SU-DHL-6 (cell line): ENCODE data around the gene RAMACL.

Source experiments
- H2AFZ ChIP-seq: fragments of 200-600 bp; sonication (generic); 2 replicates; pipeline ENCODE4 v1.6.1; 2014; ENCODE audit warnings: low read depth, mild to moderate bottlenecking, moderate library complexity, mixed read lengths, antibody characterized with exemption, low read length; ENCODE audit not compliant: severe bottlenecking
- H3F3A ChIP-seq: fragments of 200-600 bp; shearing (Covaris generic); 2 replicates; pipeline ENCODE4 v1.6.0; 2016; ENCODE audit warnings: antibody characterized with exemption, mild to moderate bottlenecking; ENCODE audit not compliant: insufficient read depth
- H3K27ac ChIP-seq: fragments of 200-600 bp; sonication (generic); 2 replicates; pipeline ENCODE4 v1.5.1; 2016; ENCODE audit warnings: low read depth, mild to moderate bottlenecking, low read length, moderate library complexity, mixed read lengths
- H3K27me3 ChIP-seq: fragments of 200-600 bp; sonication (generic), shearing (Covaris generic); 2 replicates; pipeline ENCODE4 v1.6.0; 2014; ENCODE audit warnings: mild to moderate bottlenecking, low read length
- H3K36me3 ChIP-seq: fragments of 200-600 bp; sonication (generic); 2 replicates; pipeline ENCODE4 v1.6.1; 2014; ENCODE audit warnings: mild to moderate bottlenecking, low read length, mixed read lengths
- H3K4me2 ChIP-seq: fragments of 300-600, 200-600 bp; shearing (Covaris generic), sonication (generic); 2 replicates; pipeline ENCODE4 v1.6.0; 2014; ENCODE audit warnings: low read length, low read depth, mild to moderate bottlenecking; ENCODE audit not compliant: poor library complexity, severe bottlenecking
- H3K4me3 ChIP-seq: fragments of 200-600 bp; sonication (generic); 2 replicates; pipeline ENCODE4 v1.5.1; 2014; ENCODE audit warnings: antibody characterized with exemption, low read length, mild to moderate bottlenecking, mixed read lengths; ENCODE audit not compliant: insufficient read depth, poor library complexity, severe bottlenecking
- H3K79me2 ChIP-seq: fragments of 200-600 bp; sonication (generic); 2 replicates; pipeline ENCODE4 v1.6.1; 2014; ENCODE audit warnings: mild to moderate bottlenecking, low read length, moderate library complexity; ENCODE audit not compliant: insufficient read depth
- H3K9ac ChIP-seq: fragments of 200-600 bp; sonication (generic); 2 replicates; pipeline ENCODE4 v1.7.0; 2014; ENCODE audit warnings: mild to moderate bottlenecking, low read length
- H3K9me2 ChIP-seq: fragments of 200-600 bp; sonication (generic); replicated peaks from 2 replicates; pipeline ENCODE4 v1.6.1; 2014; ENCODE audit warnings: low read length; ENCODE audit not compliant: insufficient read depth
- H3K9me3 ChIP-seq: fragments of 200-600 bp; sonication (generic); 2 replicates; pipeline ENCODE4 v1.6.1; 2014; ENCODE audit warnings: low read length, mixed read lengths; ENCODE audit not compliant: insufficient read depth
- H4K20me1 ChIP-seq: fragments of 200-600 bp; sonication (generic); 2 replicates; pipeline ENCODE4 v1.6.1; 2014; ENCODE audit warnings: low read depth, mild to moderate bottlenecking, antibody characterized with exemption, low read length, moderate library complexity, mixed read lengths
- EZH2phosphoT487 ChIP-seq: fragments of 200-600 bp; sonication (generic), shearing (Covaris generic); conservative IDR thresholded peaks from 2 replicates; pipeline ENCODE4 v1.6.1; 2018; ENCODE audit warnings: mild to moderate bottlenecking, antibody characterized with exemption, low read length, moderate library complexity, mixed read lengths
- TF ChIP-seq, protein P1 (sequence below): fragments of 200-600 bp; sonication (generic); IDR thresholded peaks from one replicate; pipeline ENCODE4 v1.5.1; 2017; ENCODE audit warnings: antibody characterized with exemption, mild to moderate bottlenecking, low read length, moderate library complexity; ENCODE audit not compliant: insufficient read depth, poor library complexity, severe bottlenecking

Gene RAMACL

GRCh38 chr6:166556863-166557322, 29.6 kb downstream of the RAMACL start:
- no peaks in the 10 kb centered on the region for H3K36me3 ChIP-seq
- H2AFZ ChIP-seq, result no peak overlapping the region
- H4K20me1 ChIP-seq, result no peaks in the 10 kb centered on the region
- no peaks in the 10 kb centered on the region for H3K9me2 ChIP-seq
- H3F3A ChIP-seq, result no peaks in the 10 kb centered on the region
- H3K4me2 ChIP-seq, result no peak overlapping the region
- H3K9me3 ChIP-seq, result no peaks in the 10 kb centered on the region
- H3K27ac ChIP-seq, result no peak overlapping the region
- H3K4me3 ChIP-seq, result no peak overlapping the region
- no peaks in the 10 kb centered on the region for H3K27me3 ChIP-seq
- TF ChIP-seq, protein P1, sequence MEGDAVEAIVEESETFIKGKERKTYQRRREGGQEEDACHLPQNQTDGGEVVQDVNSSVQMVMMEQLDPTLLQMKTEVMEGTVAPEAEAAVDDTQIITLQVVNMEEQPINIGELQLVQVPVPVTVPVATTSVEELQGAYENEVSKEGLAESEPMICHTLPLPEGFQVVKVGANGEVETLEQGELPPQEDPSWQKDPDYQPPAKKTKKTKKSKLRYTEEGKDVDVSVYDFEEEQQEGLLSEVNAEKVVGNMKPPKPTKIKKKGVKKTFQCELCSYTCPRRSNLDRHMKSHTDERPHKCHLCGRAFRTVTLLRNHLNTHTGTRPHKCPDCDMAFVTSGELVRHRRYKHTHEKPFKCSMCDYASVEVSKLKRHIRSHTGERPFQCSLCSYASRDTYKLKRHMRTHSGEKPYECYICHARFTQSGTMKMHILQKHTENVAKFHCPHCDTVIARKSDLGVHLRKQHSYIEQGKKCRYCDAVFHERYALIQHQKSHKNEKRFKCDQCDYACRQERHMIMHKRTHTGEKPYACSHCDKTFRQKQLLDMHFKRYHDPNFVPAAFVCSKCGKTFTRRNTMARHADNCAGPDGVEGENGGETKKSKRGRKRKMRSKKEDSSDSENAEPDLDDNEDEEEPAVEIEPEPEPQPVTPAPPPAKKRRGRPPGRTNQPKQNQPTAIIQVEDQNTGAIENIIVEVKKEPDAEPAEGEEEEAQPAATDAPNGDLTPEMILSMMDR, result no peak
- no peak for TF ChIP-seq EZH2phosphoT487
- no peaks in the 10 kb centered on the region for H3K79me2 ChIP-seq
- no peak overlapping the region for H3K9ac ChIP-seq

GRCh38 chr6:166556336-166556735, 30.1 kb downstream of the RAMACL start:
- Histone ChIP-seq H3K9me2 (no peaks in the 10 kb centered on the region), H3K27ac (no peak overlapping the region), H3F3A (no peaks in the 10 kb centered on the region), H4K20me1 (no peaks in the 10 kb centered on the region), H3K27me3 (no peaks in the 10 kb centered on the region), H2AFZ (no peak overlapping the region), H3K4me3 (no peak overlapping the region), H3K79me2 (no peaks in the 10 kb centered on the region), H3K36me3 (no peaks in the 10 kb centered on the region), H3K9me3 (no peaks in the 10 kb centered on the region), H3K9ac (no peak overlapping the region), H3K4me2 (no peak overlapping the region)
- TF ChIP-seq EZH2phosphoT487, result no peak
- TF ChIP-seq, protein P1, result no peak

DNA sequence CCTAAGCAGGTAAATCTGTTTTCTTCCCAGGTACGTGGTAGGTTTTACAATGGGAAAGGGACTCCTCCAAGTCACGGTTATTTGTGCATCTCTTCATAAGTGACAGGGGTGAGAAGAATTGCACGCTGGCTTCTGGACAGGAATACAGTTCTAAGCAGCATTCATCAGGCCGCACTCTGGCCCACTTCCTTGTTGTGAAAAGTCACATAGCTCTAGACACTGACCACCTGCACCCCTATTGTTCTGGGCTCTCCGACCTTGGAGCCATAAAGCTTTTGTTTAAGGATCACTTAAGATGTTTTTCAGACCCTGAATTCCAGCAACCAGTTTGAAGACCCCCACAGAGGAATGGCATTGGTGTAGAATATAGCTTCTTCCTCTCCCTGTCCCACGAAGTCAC, 31.4 kb downstream of the RAMACL start:
- Histone ChIP-seq H3K9me2 (no peaks in the 10 kb centered on the region), H3K9ac (no peak overlapping the region), H4K20me1 (no peaks in the 10 kb centered on the region), H3K27me3 (no peaks in the 10 kb centered on the region), H3K27ac (no peak overlapping the region), H3K9me3 (no peaks in the 10 kb centered on the region), H3K4me3 (no peak overlapping the region), H3F3A (no peaks in the 10 kb centered on the region), H3K79me2 (no peaks in the 10 kb centered on the region), H3K4me2 (no peak overlapping the region), H2AFZ (no peak overlapping the region), H3K36me3 (no peaks in the 10 kb centered on the region)
- TF ChIP-seq, protein P1, result no peak
- no peak for TF ChIP-seq EZH2phosphoT487

GRCh38 chr6:166554316-166554715, 32.2 kb downstream of the RAMACL start:
- Histone ChIP-seq H3K27me3 (no peaks in the 10 kb centered on the region), H3K4me3 (no peak overlapping the region), H3K36me3 (no peaks in the 10 kb centered on the region), H3K9ac (no peak overlapping the region), H3K9me3 (no peaks in the 10 kb centered on the region), H3K4me2 (no peak overlapping the region), H4K20me1 (no peaks in the 10 kb centered on the region), H2AFZ (no peak overlapping the region), H3K27ac (no peak overlapping the region), H3K9me2 (no peaks in the 10 kb centered on the region), H3K79me2 (no peaks in the 10 kb centered on the region), H3F3A (no peaks in the 10 kb centered on the region)
- no peak for TF ChIP-seq EZH2phosphoT487
- TF ChIP-seq, protein P1, result no peak
